Left ventricle myocardium superior (tissue), 1 donor: Measurements from ENCODE around the gene POLR2L. TPM values are rescaled to one million over a fixed set of nuclear protein-coding genes. Genes with fewer than 3 reads are reported as not detected.

Source experiments
- ATAC-seq: fragments of 200-7000 bp; cut with Tn5 transposase; one replicate; pipeline ENCODE4 v1.9.1; 2020; ENCODE audit warnings: mild to moderate bottlenecking, moderate library complexity
- DNase-seq: peaks from one replicate; pipeline ENCODE4 v3.0.0-alpha.2; 2020
- intact Hi-C: fragments of 100-400 bp; cut with micrococcal nuclease; formaldehyde crosslinking; loops from one replicate; pipeline ENCODE4 v1.11.0; 2022
- total RNA-seq: library from RNA; stranded (reverse); fragmentation: NEBNext Ultra II Directional; extraction: Animal tissue kit (Norgen Biotek cat#: 25700); gene quantifications from one replicate; pipeline ENCODE4 v1.2.1, GENCODE V29; 2021
- donor health status: DM: no; HTN: yes; CAD: no; lungs with severe emphysema.

Gene POLR2L
- total RNA-seq, 1 donor from 2014 or later: 266 TPM

- intact Hi-C loops: no loop called here
- ATAC-seq: no peak
- no peak for DNase-seq
These were observed 11.0 kb downstream of the POLR2L start for GRCh38 chr11:831118-831864.

- peak; percentile 59 for ATAC-seq
- intact Hi-C loops: no loop called here
- peak; percentile 91 for DNase-seq
These were observed 11.8 kb downstream of the POLR2L start for GRCh38 chr11:830295-831117.

GRCh38 chr11:829847-830294 is 12.5 kb downstream of the POLR2L start:
- ATAC-seq: no peak
- intact Hi-C loops: no loop called here
- DNase-seq: no peak

- DNase-seq (peak; percentile 76), ATAC-seq (peak; percentile 6)
- intact Hi-C loops: no loop called here
These were observed 13.0 kb downstream of the POLR2L start for GRCh38 chr11:829176-829846.

- intact Hi-C loops: no loop called here
- ATAC-seq (no peak), DNase-seq (peak; percentile 28)
These were observed 13.7 kb downstream of the POLR2L start for GRCh38 chr11:828506-829175.

- ATAC-seq (no peak), DNase-seq (no peak)
- intact Hi-C loops: no loop called here
These were observed 14.5 kb downstream of the POLR2L start, which contains the start of gene CRACR2B for GRCh38 chr11:827897-828192. Gene CRACR2B, plus strand, starts transcription at chr11:827919. Its CDS starts 689 bp downstream, at chr11:828608.

GRCh38 chr11:827146-827896 is 15.0 kb downstream of the POLR2L start:
- peak; percentile 60 for DNase-seq
- peak; percentile 1 for ATAC-seq
- intact Hi-C loops: no loop called here

GRCh38 chr11:826836-827145 is 15.5 kb downstream of the POLR2L start:
- DNase-seq: no peak
- ATAC-seq: no peak
- intact Hi-C loops: no loop called here

GRCh38 chr11:826227-826621 is 16.1 kb downstream of the POLR2L start:
- intact Hi-C loops: no loop called here
- ATAC-seq (no peak), DNase-seq (no peak)

- DNase-seq (no peak), ATAC-seq (no peak)
- intact Hi-C loops: no loop called here
These were observed 16.7 kb downstream of the POLR2L start for GRCh38 chr11:825366-826226.

- intact Hi-C loops: no loop called here
- no peak for ATAC-seq
These were observed 17.4 kb downstream of the POLR2L start for GRCh38 chr11:824942-825341.

GRCh38 chr11:824292-824880 is 17.9 kb downstream of the POLR2L start:
- no peak for DNase-seq

More at GRCh38 chr11:824942-825341, 17.4 kb downstream of the POLR2L start:
- DNase-seq: no peak

GRCh38 chr11:823441-824291 is 18.7 kb downstream of the POLR2L start:
- ATAC-seq (no peak), DNase-seq (no peak)
- intact Hi-C loops: no loop called here

More at GRCh38 chr11:824292-824880, 17.9 kb downstream of the POLR2L start:
- no peak for ATAC-seq
- intact Hi-C loops: no loop called here

- no peak for ATAC-seq
- peak; percentile 77 for DNase-seq
- intact Hi-C loops: no loop called here
These were observed 20.6 kb downstream of the POLR2L start for GRCh38 chr11:821512-822371.

- intact Hi-C loops: no loop called here
- peak; percentile 85 for DNase-seq
- ATAC-seq: peak; percentile 64
These were observed 21.4 kb downstream of the POLR2L start for GRCh38 chr11:820655-821511.
